ENCODE data around the gene YBX2.

GRCh38 chr17:7250695-7251627, 43.5 kb downstream of the YBX2 start:
- TF ChIP-seq TOX (CRISPR knock-in tag; IDR thresholded peaks at IDR 0.05; ENCODE audit: borderline replicate concordance) (no peak), SNAI2 (CRISPR knock-in tag; IDR thresholded peaks at IDR 0.05) (no peak), ARNTL (CRISPR knock-in tag; IDR thresholded peaks at IDR 0.05; ENCODE audit: borderline replicate concordance, low read depth) (no peak), RARB (CRISPR knock-in tag; IDR thresholded peaks at IDR 0.05) (no peak), PATZ1 (CRISPR knock-in tag; IDR thresholded peaks at IDR 0.05; ENCODE audit: borderline replicate concordance) (no peak), ZFP30 (CRISPR knock-in tag; IDR thresholded peaks at IDR 0.05) (no peak), ZNF8 (CRISPR knock-in tag; IDR thresholded peaks at IDR 0.05) (no peak), ZFP3 (CRISPR knock-in tag; IDR thresholded peaks at IDR 0.05) (no peak), ZC3H10 (CRISPR knock-in tag; IDR thresholded peaks at IDR 0.05) (no peak), ISL1 (CRISPR knock-in tag; IDR thresholded peaks at IDR 0.05) (no peak), BACH2 (CRISPR knock-in tag; IDR thresholded peaks at IDR 0.05; ENCODE audit: borderline replicate concordance) (no peak), TSHZ2 (CRISPR knock-in tag; IDR thresholded peaks at IDR 0.05) (no peak)

Data from SK-N-SH treated with all-trans-retinoic acid at 6 μM for 48 hours (cell line).